ENCODE data around the gene TTC27. TPM values are rescaled to one million over a fixed set of nuclear protein-coding genes. Genes with fewer than 3 reads are reported as not detected.
A peak's percentile ranks its signal among the peaks of the same experiment; 100 is the strongest.

The TTC27 gene
- total and polyA plus RNA-seq, 2 experiments from 2014 or later, result 12.6 to 13.7 TPM

- TF ChIP-seq EZH2 (IDR thresholded peaks at IDR 0.05; ENCODE audit: insufficient read depth, poor library complexity, severe bottlenecking), result no peak
- TF ChIP-seq EZH2phosphoT487 (IDR thresholded peaks at IDR 0.05; ENCODE audit: insufficient read depth, low read depth), result no peak
- Histone ChIP-seq H3K9ac (no peak overlapping the region), H4K20me1 (ENCODE audit: insufficient read depth) (no peaks in the 10 kb centered on the region), H3K79me2 (ENCODE audit: insufficient read depth) (no peaks in the 10 kb centered on the region), H3K36me3 (ENCODE audit: low read depth) (0 out of 2 replicates have a peak, but pooled peaks cover 5% of the 10 kb centered on the region), H3K4me1 (ENCODE audit: insufficient read depth) (no peaks in the 10 kb centered on the region), H3K4me2 (ENCODE audit: unreplicated experiment) (no peak overlapping the region), H3K4me3 (no peak overlapping the region), H3F3A (ENCODE audit: insufficient read depth) (no peaks in the 10 kb centered on the region), H3K27me3 (replicated peaks; ENCODE audit: insufficient read depth) (no peaks in the 10 kb centered on the region), H3K9me2 (ENCODE audit: insufficient read depth) (no peaks in the 10 kb centered on the region), H3K9me3 (ENCODE audit: low read depth) (no peaks in the 10 kb centered on the region), H3K27ac (no peak overlapping the region), H2AFZ (no peak overlapping the region)
- DNase-seq, result no peak
- in situ Hi-C loops (cut with MboI), result loop anchor here (25.0 kb wide), 1 partner anchor 800 kb away; the partner anchor contains the start of gene FAM98A
Measured at GRCh38 chr2:32787207-32787606, 159.4 kb downstream of the TTC27 start.

DNA sequence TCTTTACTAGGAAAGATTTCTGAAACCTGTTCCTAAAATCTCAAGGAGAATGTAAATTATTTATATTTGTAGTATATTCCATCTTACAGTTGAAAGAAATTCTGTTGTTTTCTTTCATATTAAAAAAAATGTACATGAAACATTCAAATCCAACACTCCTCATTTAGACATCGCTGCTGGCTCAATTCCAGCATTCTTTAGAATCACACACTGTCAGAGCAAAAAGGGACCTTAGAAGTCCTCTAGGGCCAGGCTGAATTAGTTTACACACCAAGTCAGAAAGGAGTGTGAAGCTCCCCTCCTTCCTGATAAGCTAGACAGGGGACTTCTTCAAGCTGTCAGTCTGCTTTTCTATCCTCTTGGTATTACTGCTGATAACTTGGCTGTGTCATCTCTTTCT is 160.3 kb downstream of the TTC27 start:
- Histone ChIP-seq H3K36me3 (ENCODE audit: low read depth) (0 out of 2 replicates have a peak, but pooled peaks cover 1% of the 10 kb centered on the region), H3K27ac (no peak overlapping the region), H3K4me3 (no peak overlapping the region), H3K4me2 (ENCODE audit: unreplicated experiment) (no peak overlapping the region), H2AFZ (no peak overlapping the region), H4K20me1 (ENCODE audit: insufficient read depth) (no peaks in the 10 kb centered on the region), H3K79me2 (ENCODE audit: insufficient read depth) (no peaks in the 10 kb centered on the region), H3K4me1 (ENCODE audit: insufficient read depth) (no peaks in the 10 kb centered on the region), H3K9me2 (ENCODE audit: insufficient read depth) (no peaks in the 10 kb centered on the region), H3F3A (ENCODE audit: insufficient read depth) (no peaks in the 10 kb centered on the region), H3K9ac (no peak overlapping the region), H3K9me3 (ENCODE audit: low read depth) (no peaks in the 10 kb centered on the region), H3K27me3 (replicated peaks; ENCODE audit: insufficient read depth) (no peaks in the 10 kb centered on the region)
- in situ Hi-C loops (cut with MboI), result loop anchor here (25.0 kb wide), 1 partner anchor 799 kb away; the partner anchor contains the start of gene FAM98A
- TF ChIP-seq EZH2 (IDR thresholded peaks at IDR 0.05; ENCODE audit: insufficient read depth, poor library complexity, severe bottlenecking), result no peak
- no peak for TF ChIP-seq EZH2phosphoT487 (IDR thresholded peaks at IDR 0.05; ENCODE audit: insufficient read depth, low read depth)
- DNase-seq, result peak; percentile 4
- WGBS, 2 experiments (ENCODE audit: low coverage in 1 of 2, low lambda C conversion rate in 2 of 2, missing lambda C conversion rate in 2 of 2), result 62 to 67% methylated on average over 1 of the region's 1 CpG

DNA sequence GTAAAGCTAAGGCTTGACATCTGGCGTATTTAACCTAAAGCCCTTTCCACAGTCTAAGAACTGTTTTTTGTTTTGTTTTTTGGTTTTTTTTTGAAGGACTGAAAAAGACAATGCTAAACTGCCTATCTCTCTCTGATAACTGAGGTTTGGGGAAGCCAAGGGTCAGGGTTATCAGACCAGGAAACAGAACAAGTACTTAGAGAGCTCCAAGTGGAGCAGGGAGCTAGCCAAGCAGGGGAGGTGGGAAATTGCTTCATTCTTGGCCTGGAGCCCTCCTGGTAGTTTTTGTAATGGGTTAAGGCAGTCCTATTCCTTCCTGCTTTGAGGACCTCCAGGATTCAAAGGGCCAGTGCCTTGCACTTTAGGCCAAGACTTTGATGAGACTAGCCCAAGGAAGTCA is 164.6 kb downstream of the TTC27 start:
- H3K9me3 ChIP-seq (ENCODE audit: low read depth), result no peaks in the 10 kb centered on the region
- H3K27me3 ChIP-seq (replicated peaks; ENCODE audit: insufficient read depth), result no peaks in the 10 kb centered on the region
- 97 to 100% methylated on average over 1 of the region's 1 CpG for WGBS, 2 experiments (ENCODE audit: low coverage in 1 of 2, low lambda C conversion rate in 2 of 2, missing lambda C conversion rate in 2 of 2)
- H3K36me3 ChIP-seq (ENCODE audit: low read depth), result no peaks in the 10 kb centered on the region
- DNase-seq, result no peak
- no peak overlapping the region for H3K27ac ChIP-seq
- no peak overlapping the region for H3K4me3 ChIP-seq
- no peaks in the 10 kb centered on the region for H4K20me1 ChIP-seq (ENCODE audit: insufficient read depth)
- TF ChIP-seq EZH2phosphoT487 (IDR thresholded peaks at IDR 0.05; ENCODE audit: insufficient read depth, low read depth), result no peak
- TF ChIP-seq EZH2 (IDR thresholded peaks at IDR 0.05; ENCODE audit: insufficient read depth, poor library complexity, severe bottlenecking), result no peak
- no peaks in the 10 kb centered on the region for H3F3A ChIP-seq (ENCODE audit: insufficient read depth)
- H3K4me2 ChIP-seq (ENCODE audit: unreplicated experiment), result no peak overlapping the region
- no peak overlapping the region for H2AFZ ChIP-seq
- in situ Hi-C loops (cut with MboI), result loop anchor here (25.0 kb wide), 1 partner anchor 795 kb away; the partner anchor contains the start of gene FAM98A
- H3K9me2 ChIP-seq (ENCODE audit: insufficient read depth), result no peaks in the 10 kb centered on the region
- H3K79me2 ChIP-seq (ENCODE audit: insufficient read depth), result no peaks in the 10 kb centered on the region
- no peaks in the 10 kb centered on the region for H3K4me1 ChIP-seq (ENCODE audit: insufficient read depth)
- no peak overlapping the region for H3K9ac ChIP-seq

DNA sequence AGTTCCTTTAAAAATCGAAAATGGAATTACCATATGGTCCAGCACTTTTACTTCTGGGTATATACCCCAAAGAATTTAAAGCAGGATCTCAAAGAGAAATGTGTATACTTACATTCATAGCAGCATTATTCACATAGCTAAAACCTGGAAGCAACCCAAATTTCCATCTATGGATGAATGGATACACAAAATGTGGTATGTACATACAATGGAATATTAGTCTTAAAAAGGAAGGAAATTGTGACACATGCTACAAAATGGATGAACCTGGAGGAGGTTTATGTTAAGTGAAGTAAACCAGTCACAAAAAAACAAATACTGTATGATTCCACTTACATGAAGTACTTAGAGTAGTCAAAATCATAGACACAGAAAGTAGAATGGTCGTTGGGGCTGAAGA is 171.0 kb downstream of the TTC27 start:
- Histone ChIP-seq H4K20me1 (ENCODE audit: insufficient read depth) (no peaks in the 10 kb centered on the region), H3K9me2 (ENCODE audit: insufficient read depth) (no peaks in the 10 kb centered on the region), H3K9ac (no peak overlapping the region), H3K79me2 (ENCODE audit: insufficient read depth) (no peaks in the 10 kb centered on the region), H3K4me1 (ENCODE audit: insufficient read depth) (no peaks in the 10 kb centered on the region), H3K27ac (no peak overlapping the region), H3F3A (ENCODE audit: insufficient read depth) (no peaks in the 10 kb centered on the region), H3K27me3 (replicated peaks; ENCODE audit: insufficient read depth) (no peaks in the 10 kb centered on the region), H3K4me3 (no peak overlapping the region), H3K36me3 (ENCODE audit: low read depth) (no peaks in the 10 kb centered on the region), H2AFZ (no peak overlapping the region), H3K9me3 (ENCODE audit: low read depth) (no peaks in the 10 kb centered on the region), H3K4me2 (ENCODE audit: unreplicated experiment) (no peak overlapping the region)
- DNase-seq, result no peak
- TF ChIP-seq EZH2 (IDR thresholded peaks at IDR 0.05; ENCODE audit: insufficient read depth, poor library complexity, severe bottlenecking) (no peak), EZH2phosphoT487 (IDR thresholded peaks at IDR 0.05; ENCODE audit: insufficient read depth, low read depth) (no peak)
- 93 to 95% methylated on average over 2 of the region's 2 CpGs for WGBS, 2 experiments (ENCODE audit: low coverage in 1 of 2, low lambda C conversion rate in 2 of 2, missing lambda C conversion rate in 2 of 2)
- in situ Hi-C loops (cut with MboI), result loop anchor here (25.0 kb wide), 1 partner anchor 788 kb away; the partner anchor contains the start of gene FAM98A

GRCh38 chr2:32801741-32802140 is 173.9 kb downstream of the TTC27 start:
- no peaks in the 10 kb centered on the region for H3F3A ChIP-seq (ENCODE audit: insufficient read depth)
- no peaks in the 10 kb centered on the region for H3K79me2 ChIP-seq (ENCODE audit: insufficient read depth)
- no peaks in the 10 kb centered on the region for H3K4me1 ChIP-seq (ENCODE audit: insufficient read depth)
- in situ Hi-C loops (cut with MboI), result no loop called here
- no peak overlapping the region for H3K9ac ChIP-seq
- WGBS, 2 experiments (ENCODE audit: low coverage in 1 of 2, low lambda C conversion rate in 2 of 2, missing lambda C conversion rate in 2 of 2), result 98 to 99% methylated on average over 3 of the region's 3 CpGs
- no peaks in the 10 kb centered on the region for H3K27me3 ChIP-seq (replicated peaks; ENCODE audit: insufficient read depth)
- H3K4me2 ChIP-seq (ENCODE audit: unreplicated experiment), result no peak overlapping the region
- H3K27ac ChIP-seq, result no peak overlapping the region
- H2AFZ ChIP-seq, result no peak overlapping the region
- no peak overlapping the region for H3K4me3 ChIP-seq
- no peaks in the 10 kb centered on the region for H3K9me2 ChIP-seq (ENCODE audit: insufficient read depth)
- no peak for TF ChIP-seq EZH2phosphoT487 (IDR thresholded peaks at IDR 0.05; ENCODE audit: insufficient read depth, low read depth)
- no peaks in the 10 kb centered on the region for H3K36me3 ChIP-seq (ENCODE audit: low read depth)
- no peak for DNase-seq
- no peaks in the 10 kb centered on the region for H4K20me1 ChIP-seq (ENCODE audit: insufficient read depth)
- no peaks in the 10 kb centered on the region for H3K9me3 ChIP-seq (ENCODE audit: low read depth)
